ENCODE data around the gene LTBP1.

Gene LTBP1

GRCh38 chr2:33084433-33084832 lies 137.7 kb downstream of the LTBP1 start:
- DNase-seq: no peak

DNA sequence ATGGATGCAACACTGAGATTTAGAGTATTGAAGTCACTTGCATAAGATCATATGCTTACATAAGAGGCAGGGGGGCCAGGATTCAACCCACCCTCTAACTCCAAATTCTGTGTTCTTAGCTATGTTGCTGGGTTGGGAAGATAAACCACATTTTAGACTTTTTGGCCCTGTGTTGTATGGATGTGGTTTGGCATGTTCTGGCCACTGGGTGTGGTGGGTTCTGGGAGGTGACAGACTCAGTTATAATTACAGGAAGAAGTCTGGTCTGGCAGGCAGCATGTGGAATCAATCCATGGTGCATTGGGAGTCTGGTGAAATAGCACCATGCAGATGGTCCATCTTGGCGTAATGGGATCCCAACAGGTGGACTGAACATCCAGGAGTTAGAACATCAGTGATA lies 138.9 kb downstream of the LTBP1 start:
- DNase-seq: no peak

DNA sequence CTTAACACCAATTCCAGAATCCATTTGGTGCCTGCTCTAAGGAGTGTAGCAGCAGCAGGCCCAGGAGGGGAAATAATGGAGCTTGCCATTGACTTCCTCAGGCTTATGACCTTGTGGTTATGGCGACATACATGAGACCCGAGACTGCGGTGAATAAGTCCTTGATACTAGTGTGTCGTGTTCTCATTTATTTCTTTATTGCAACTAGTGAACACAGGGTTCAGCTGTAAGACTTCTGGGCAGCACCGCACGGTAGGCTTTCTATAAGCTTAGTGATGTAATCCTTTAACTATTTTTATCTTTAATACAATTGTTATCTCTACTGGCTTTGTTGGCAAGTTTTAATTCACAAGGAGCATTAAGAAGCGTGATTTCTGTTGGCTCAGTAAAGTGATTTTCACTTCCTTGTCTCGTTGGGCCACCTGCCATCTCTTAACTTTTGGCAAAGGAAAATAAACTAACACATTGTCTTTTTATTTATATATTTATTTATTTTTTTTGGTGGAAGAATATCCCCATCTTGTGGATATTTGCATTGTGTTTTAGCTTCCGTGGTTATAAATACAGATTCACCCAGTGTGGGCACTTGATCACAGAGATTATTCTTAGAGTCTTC lies 139.8 kb downstream of the LTBP1 start:
- no peak for DNase-seq

DNA sequence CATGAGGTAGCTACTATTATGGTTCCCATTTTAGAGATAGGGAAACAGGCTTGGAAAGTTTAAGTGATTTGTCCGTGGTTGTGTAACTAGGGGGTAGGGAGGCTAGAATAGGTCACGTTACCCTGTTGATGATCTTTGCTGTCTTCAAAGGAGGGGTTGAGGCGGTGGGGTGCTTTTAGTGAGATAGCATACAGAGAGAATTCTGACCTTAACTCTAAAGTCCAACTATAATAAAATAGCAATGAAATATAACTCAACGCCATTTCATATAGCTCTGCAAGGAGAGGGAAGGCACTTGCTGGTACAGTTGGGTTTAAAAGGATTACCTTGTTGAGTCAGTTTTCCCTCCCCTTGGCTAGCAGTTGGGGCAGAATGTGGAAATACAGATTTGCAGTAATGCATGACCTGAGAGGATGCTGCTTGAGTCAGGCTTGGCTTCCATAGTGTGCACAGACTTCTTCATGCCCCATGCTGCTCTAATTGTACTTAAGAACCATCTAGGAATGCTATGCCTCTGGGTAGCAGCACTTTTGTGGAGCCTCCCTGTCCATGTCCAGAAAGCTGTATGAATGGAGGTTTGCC lies 143.9 kb downstream of the LTBP1 start:
- no peak for DNase-seq

DNA sequence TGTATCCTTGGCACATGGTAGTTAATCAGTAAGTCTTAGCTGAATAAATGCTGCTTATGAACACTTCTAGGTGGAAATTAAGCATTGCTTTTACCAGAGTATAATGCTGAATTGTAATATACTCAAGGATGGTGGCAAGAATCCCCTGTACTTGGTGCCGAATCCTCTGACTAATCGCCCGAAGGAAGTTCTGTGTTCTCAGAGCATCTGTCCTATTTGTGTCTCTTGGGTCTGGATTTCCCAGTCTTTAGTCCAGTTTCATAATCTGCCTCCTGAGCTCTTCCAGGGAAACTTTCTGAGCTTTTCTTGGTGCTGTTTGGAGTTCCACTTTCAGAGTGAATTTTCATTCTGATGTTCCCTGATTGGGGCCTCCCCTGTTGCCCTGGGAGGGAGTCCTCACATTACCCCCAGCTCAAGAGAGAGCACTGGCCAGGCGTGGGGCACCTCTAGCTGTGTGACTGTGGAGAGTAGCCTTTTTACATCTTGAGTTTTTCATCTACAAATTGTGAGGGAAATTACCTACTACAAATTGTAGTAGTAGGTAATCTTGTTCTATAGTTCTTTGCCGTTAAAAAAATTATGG lies 144.9 kb downstream of the LTBP1 start:
- DNase-seq: no peak

GRCh38 chr2:33093283-33093993 lies 146.7 kb downstream of the LTBP1 start:
- DNase-seq: no peak

DNA sequence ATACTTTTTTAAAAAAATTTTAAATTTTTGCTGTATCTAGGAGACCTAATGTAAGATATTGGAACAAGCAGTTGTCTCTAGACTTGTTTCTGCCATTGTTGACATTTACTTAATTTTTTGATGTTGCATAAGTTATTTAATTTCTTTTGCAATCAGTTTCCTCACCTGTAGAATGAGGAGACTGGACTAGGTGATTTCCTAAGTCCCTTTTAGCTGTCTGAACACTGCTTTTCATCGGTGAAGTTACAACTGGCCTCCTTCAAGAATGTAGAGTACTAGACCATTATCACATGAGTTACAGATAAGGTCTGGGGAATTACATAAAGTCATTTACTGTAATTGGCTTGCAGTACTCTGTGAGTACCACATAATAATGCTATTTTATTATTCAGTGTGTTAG lies 147.6 kb downstream of the LTBP1 start:
- DNase-seq: no peak

GRCh38 chr2:33099989-33100388 lies 153.2 kb downstream of the LTBP1 start:
- no peak for DNase-seq

DNA sequence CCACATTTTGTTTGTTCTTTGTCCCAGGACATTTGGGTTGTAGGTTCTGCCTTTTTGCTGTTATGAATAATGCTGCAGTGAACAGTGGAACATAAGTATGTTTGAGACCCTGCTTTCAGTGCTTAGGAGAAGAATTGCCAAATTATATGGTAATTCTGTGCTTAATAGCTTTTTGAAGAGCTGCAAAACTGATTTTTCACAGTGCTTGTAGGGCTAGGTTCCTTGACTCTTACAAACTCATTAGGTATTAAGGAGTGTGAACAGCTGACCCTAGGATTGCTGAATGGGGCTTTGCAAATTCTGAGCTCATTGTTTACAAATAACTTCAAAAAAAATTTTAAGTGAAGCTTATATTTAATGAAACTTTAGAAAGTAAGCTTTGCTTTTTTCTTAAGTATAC lies 154.2 kb downstream of the LTBP1 start:
- DNase-seq: no peak

GRCh38 chr2:33104052-33104623 lies 157.4 kb downstream of the LTBP1 start:
- DNase-seq: no peak

- DNase-seq: no peak
Observed at GRCh38 chr2:33104726-33105125, 158.0 kb downstream of the LTBP1 start.

GRCh38 chr2:33106115-33106514 lies 159.4 kb downstream of the LTBP1 start:
- no peak for DNase-seq

DNA sequence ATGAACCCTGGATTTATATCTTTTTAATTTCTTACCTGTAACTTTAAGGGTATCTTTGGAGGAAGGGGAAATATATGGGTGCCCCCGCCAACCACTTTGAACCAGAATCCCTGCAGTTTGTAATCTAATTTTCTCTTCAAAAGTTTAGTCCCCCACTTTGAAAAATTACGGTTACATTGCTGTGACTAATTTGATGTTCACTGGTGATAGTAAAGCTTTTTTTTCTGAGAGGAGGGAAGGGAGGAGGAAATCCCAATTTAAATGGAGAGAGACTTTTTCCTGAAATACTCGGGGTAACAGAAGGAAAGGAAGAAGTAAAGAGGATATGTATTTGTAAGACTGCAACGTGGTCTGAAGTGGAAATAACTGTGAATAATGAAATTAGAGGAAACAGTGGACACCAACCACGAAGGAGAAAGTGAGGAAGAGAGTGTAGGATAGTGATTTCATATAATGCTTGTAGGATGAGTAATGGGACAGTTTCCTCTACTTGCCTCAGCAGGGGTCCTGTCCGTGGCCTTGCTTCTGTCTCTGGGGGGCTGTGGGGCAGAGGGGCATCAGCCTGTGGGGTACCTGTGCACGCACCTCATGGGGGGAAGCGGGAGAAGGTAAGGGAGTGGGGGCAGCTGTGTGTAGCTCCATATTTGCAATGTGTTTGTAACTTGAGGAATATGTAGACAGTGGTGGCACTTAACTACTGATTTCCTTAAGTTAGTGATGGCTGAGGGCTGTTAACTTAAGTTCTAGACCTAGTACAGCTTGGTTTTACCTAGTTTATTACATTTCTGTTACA lies 161.1 kb downstream of the LTBP1 start:
- no peak for DNase-seq

- no peak for DNase-seq
Observed at GRCh38 chr2:33108483-33109443, 162.0 kb downstream of the LTBP1 start.

- DNase-seq: no peak
Observed at GRCh38 chr2:33110461-33110860, 163.7 kb downstream of the LTBP1 start.

- no peak for DNase-seq
Observed at GRCh38 chr2:33111002-33111446, 164.3 kb downstream of the LTBP1 start.

- no peak for DNase-seq
Observed at GRCh38 chr2:33115196-33115595, 168.4 kb downstream of the LTBP1 start.

- no peak for DNase-seq
Observed at GRCh38 chr2:33115728-33116127, 169.0 kb downstream of the LTBP1 start.

DNA sequence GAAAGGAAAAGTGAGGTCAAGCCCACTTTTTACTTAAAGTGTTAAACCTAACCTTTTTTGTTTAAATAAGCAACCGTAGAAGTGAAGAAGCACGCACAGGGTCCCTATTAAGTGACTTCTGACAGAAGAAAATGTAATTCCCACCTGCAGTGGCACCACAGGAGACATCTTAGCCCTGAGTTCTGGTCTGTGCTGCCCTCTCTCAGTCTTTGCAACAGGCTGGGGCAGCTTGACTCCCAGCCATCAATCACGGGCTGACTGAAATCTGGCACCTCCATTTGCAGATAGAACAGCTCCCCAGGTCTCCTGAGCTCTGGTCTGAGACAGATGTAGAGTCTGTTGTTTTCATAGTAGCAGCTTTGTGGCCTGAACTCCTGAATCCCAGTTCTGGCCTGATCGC lies 170.0 kb downstream of the LTBP1 start:
- DNase-seq: no peak

- no peak for DNase-seq
Observed at GRCh38 chr2:33118651-33119050, 171.9 kb downstream of the LTBP1 start.

GRCh38 chr2:33121416-33121815 lies 174.7 kb downstream of the LTBP1 start:
- DNase-seq: no peak

DNA sequence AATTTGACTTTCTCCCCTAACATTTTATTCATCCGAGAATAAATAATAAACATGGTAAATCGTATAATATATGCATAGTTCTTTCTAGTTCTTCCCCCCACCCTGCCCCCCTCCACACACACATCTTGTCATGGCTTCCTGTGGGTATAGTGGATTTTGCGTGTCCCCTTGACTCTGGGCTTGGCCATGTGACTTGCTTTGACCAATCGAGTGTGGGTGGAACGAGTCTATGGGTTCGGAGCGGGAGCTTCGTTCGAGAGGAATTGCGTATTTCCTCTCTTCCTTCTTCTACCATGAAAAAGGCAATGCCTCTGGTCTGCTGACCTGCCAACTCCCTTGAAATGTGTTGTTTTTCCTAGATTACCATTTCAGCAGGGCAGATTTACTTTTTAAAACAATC lies 175.2 kb downstream of the LTBP1 start:
- DNase-seq: no peak
